Hepatocyte (in vitro differentiated cells): ENCODE data around the gene ROR1.
"Not testable (repeated sequence)": the region's sequence is repeated elsewhere in the genome, so short reads cannot be mapped to it uniquely, and the experiment has no call there.

Experiments used
- EZH2 ChIP-seq: fragments of 200-600 bp; sonication (generic); IDR thresholded peaks from 2 replicates; pipeline ENCODE4 v1.6.1; 2016; ENCODE audit warnings: antibody characterized with exemption, mild to moderate bottlenecking, borderline replicate concordance
- TF ChIP-seq, protein P1 (sequence below): fragments of 200-600 bp; sonication (generic); IDR thresholded peaks from 2 replicates; pipeline ENCODE4 v1.5.1; 2016; ENCODE audit warnings: antibody characterized with exemption, mild to moderate bottlenecking; ENCODE audit not compliant: poor library complexity

DNA sequence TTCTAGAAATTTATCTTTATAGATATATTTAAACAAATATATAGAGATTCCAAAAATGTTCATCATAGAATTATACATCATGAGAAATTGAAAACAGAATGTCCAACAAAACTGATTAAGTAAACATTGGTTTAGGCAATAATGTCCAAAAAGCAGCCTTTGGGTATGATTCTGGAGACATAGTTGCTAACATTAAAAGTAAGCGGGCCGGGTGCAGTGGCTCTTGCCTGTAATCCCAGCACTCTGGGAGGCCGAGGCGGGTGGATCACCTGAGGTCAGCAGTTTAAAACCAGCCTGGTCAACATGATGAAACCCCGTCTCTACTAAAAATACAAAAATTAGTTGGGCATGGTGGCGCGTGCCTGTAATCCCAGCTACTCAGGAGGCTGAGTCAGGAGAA lies 450.4 kb downstream of the ROR1 start:
- TF ChIP-seq, protein P1, sequence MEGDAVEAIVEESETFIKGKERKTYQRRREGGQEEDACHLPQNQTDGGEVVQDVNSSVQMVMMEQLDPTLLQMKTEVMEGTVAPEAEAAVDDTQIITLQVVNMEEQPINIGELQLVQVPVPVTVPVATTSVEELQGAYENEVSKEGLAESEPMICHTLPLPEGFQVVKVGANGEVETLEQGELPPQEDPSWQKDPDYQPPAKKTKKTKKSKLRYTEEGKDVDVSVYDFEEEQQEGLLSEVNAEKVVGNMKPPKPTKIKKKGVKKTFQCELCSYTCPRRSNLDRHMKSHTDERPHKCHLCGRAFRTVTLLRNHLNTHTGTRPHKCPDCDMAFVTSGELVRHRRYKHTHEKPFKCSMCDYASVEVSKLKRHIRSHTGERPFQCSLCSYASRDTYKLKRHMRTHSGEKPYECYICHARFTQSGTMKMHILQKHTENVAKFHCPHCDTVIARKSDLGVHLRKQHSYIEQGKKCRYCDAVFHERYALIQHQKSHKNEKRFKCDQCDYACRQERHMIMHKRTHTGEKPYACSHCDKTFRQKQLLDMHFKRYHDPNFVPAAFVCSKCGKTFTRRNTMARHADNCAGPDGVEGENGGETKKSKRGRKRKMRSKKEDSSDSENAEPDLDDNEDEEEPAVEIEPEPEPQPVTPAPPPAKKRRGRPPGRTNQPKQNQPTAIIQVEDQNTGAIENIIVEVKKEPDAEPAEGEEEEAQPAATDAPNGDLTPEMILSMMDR: not testable (repeated sequence)
- TF ChIP-seq EZH2: not testable (repeated sequence)
